Neuronal stem cell (in vitro differentiated cells): ENCODE data around the gene ARAP1.

Source experiments
- DNase-seq: peaks from one replicate; pipeline ENCODE4 v3.0.0-alpha.2; 2013; ENCODE audit warnings: low spot score
- H2AFZ ChIP-seq: one replicate; pipeline ENCODE4 v1.6.1; 2013; ENCODE audit warnings: mild to moderate bottlenecking, low read length, inconsistent platforms
- H2AK5ac ChIP-seq: 2 replicates; pipeline ENCODE4 v1.6.1; 2013; ENCODE audit warnings: low read depth, mild to moderate bottlenecking, inconsistent platforms, low read length, moderate library complexity, mixed read lengths
- H2BK120ac ChIP-seq: 2 replicates; pipeline ENCODE4 v1.6.1; 2013; ENCODE audit warnings: low read depth, mild to moderate bottlenecking, inconsistent platforms, low read length, moderate library complexity, mixed read lengths
- H2BK12ac ChIP-seq: one replicate; pipeline ENCODE4 v1.6.1; 2013; ENCODE audit warnings: low read length, inconsistent platforms
- H2BK15ac ChIP-seq: 2 replicates; pipeline ENCODE4 v1.6.1; 2013; ENCODE audit warnings: mild to moderate bottlenecking, low read length, inconsistent platforms, mixed read lengths
- H2BK5ac ChIP-seq: one replicate; pipeline ENCODE4 v1.6.1; 2013; ENCODE audit warnings: inconsistent platforms, mild to moderate bottlenecking, low read length, moderate library complexity
- H3K14ac ChIP-seq: one replicate; pipeline ENCODE4 v1.6.1; 2013; ENCODE audit warnings: low read length, inconsistent platforms
- H3K18ac ChIP-seq: 2 replicates; pipeline ENCODE4 v1.6.1; 2013; ENCODE audit warnings: low read length, inconsistent platforms
- H3K23ac ChIP-seq: 2 replicates; pipeline ENCODE4 v1.6.1; 2013; ENCODE audit warnings: low read depth, mild to moderate bottlenecking, mixed read lengths, low read length, inconsistent platforms; ENCODE audit not compliant: poor library complexity
- H3K27ac ChIP-seq: replicated peaks from 3 replicates; pipeline ENCODE4 v1.5.1; 2013; ENCODE audit warnings: low read length, inconsistent platforms
- H3K27me3 ChIP-seq, 3 experiments: 2 replicates each; pipeline ENCODE4 v1.6.1; 2013; ENCODE audit warnings: low read length in 3 of 3, mild to moderate bottlenecking in 2 of 3, inconsistent platforms in 1 of 3, low read depth in 1 of 3, mixed read lengths in 1 of 3, moderate library complexity in 1 of 3; ENCODE audit not compliant: control insufficient read depth in 3 of 3, insufficient read depth in 3 of 3
- H3K36me3 ChIP-seq, 2 donors: replicated peaks in 1 of 2; 2 replicates each; pipeline ENCODE4 v1.6.1; 2013; ENCODE audit warnings: low read length in 2 of 2; ENCODE audit not compliant: control insufficient read depth in 2 of 2, insufficient read depth in 2 of 2
- H3K4ac ChIP-seq: 2 replicates; pipeline ENCODE4 v1.6.1; 2013; ENCODE audit warnings: inconsistent platforms, mild to moderate bottlenecking, low read length, moderate library complexity
- H3K4me1 ChIP-seq, 2 donors: 1 replicate in 1 of 2; 2 replicates in 1 of 2; pipeline ENCODE4 v1.6.1; 2013; ENCODE audit warnings: low read length in 2 of 2, low read depth in 1 of 2; ENCODE audit not compliant: control insufficient read depth in 2 of 2, insufficient read depth in 1 of 2
- H3K4me2 ChIP-seq: one replicate; pipeline ENCODE4 v1.6.1; 2013; ENCODE audit warnings: mild to moderate bottlenecking, low read length, inconsistent platforms; ENCODE audit not compliant: insufficient read depth, poor library complexity, severe bottlenecking
- H3K4me3 ChIP-seq, 2 donors: 2 replicates each; pipeline ENCODE4 v1.5.1; 2013; ENCODE audit warnings: low read length in 2 of 2, mild to moderate bottlenecking in 2 of 2, inconsistent platforms in 1 of 2, moderate library complexity in 1 of 2
- H3K79me1 ChIP-seq: one replicate; pipeline ENCODE4 v1.6.1; 2013; ENCODE audit warnings: low read depth, mild to moderate bottlenecking, inconsistent platforms, low read length, moderate library complexity
- H3K9ac ChIP-seq: one replicate; pipeline ENCODE4 v1.6.1; 2013; ENCODE audit warnings: mild to moderate bottlenecking, low read depth, low read length, inconsistent platforms; ENCODE audit not compliant: poor library complexity
- H3K9me3 ChIP-seq, 2 donors: replicated peaks in 1 of 2; 2 replicates each; pipeline versions ENCODE3 to v1.6.1; 2013; ENCODE audit warnings: low read length in 2 of 2, mild to moderate bottlenecking in 2 of 2, inconsistent platforms in 1 of 2, low read depth in 1 of 2, mixed read lengths in 1 of 2, moderate library complexity in 1 of 2; ENCODE audit not compliant: control insufficient read depth in 2 of 2, insufficient read depth in 1 of 2
- H4K8ac ChIP-seq: one replicate; pipeline ENCODE4 v1.6.1; 2013; ENCODE audit warnings: low read depth, mild to moderate bottlenecking, inconsistent platforms, low read length, moderate library complexity
- H4K91ac ChIP-seq: one replicate; pipeline ENCODE4 v1.6.1; 2013; ENCODE audit warnings: low read length, low read depth, mild to moderate bottlenecking, inconsistent platforms; ENCODE audit not compliant: poor library complexity
- WGBS, 2 donors: extraction: QIAGEN DNeasy Blood & Tissue Kit; methylation state at CpG; one replicate each; pipeline ENCODE4 v1.1.7; 2013; ENCODE audit warnings: missing lambda C conversion rate in 2 of 2, mixed read lengths in 1 of 2; ENCODE audit not compliant: insufficient read length in 2 of 2, insufficient replicate concordance in 1 of 2; ENCODE audit errors: extremely low coverage in 2 of 2; 5-methylcytosine and 5-hydroxymethylcytosine counted together

The ARAP1 gene

GRCh38 chr11:72754149-72754543 is 1.9 kb upstream of the ARAP1 start:
- H2AK5ac ChIP-seq, result no peak overlapping the region
- peaks cover 0 to 5% (median 0%) of the 10 kb centered on the region in 3 experiments for H3K27me3 ChIP-seq
- no peak overlapping the region for H2BK15ac ChIP-seq
- no peak overlapping the region for H3K14ac ChIP-seq
- no peak overlapping the region for H3K4me2 ChIP-seq
- H2AFZ ChIP-seq, result no peak overlapping the region
- H3K4me3 ChIP-seq, result no peak overlapping the region
- no peak overlapping the region for H3K9ac ChIP-seq
- no peak overlapping the region for H3K23ac ChIP-seq
- peaks cover 3% of the 10 kb centered on the region for H3K79me1 ChIP-seq
- no peak for DNase-seq
- no peaks in the 10 kb centered on the region for H3K9me3 ChIP-seq
- no peak overlapping the region for H3K4ac ChIP-seq
- no peak overlapping the region for H2BK120ac ChIP-seq
- no peak overlapping the region for H2BK5ac ChIP-seq
- no peaks in the 10 kb centered on the region for H3K36me3 ChIP-seq
- H3K27ac ChIP-seq, result no peak overlapping the region
- H3K18ac ChIP-seq, result no peak overlapping the region
- no CpG with 5 or more reads among the region's 8 CpGs for WGBS, 2 donors
- peaks cover 2 to 17% of the 10 kb centered on the region in 2 donors for H3K4me1 ChIP-seq
- no peak overlapping the region for H4K91ac ChIP-seq
- H4K8ac ChIP-seq, result no peak overlapping the region
- no peak overlapping the region for H2BK12ac ChIP-seq

GRCh38 chr11:72753341-72754148 is 1.3 kb upstream of the ARAP1 start:
- H3K18ac ChIP-seq, result no peak overlapping the region
- H3K23ac ChIP-seq, result no peak overlapping the region
- no peak overlapping the region for H4K91ac ChIP-seq
- no peak for DNase-seq
- no peak overlapping the region for H3K4ac ChIP-seq
- H3K27me3 ChIP-seq, result peaks cover 0 to 5% (median 0%) of the 10 kb centered on the region in 3 experiments
- no peak overlapping the region for H2BK15ac ChIP-seq
- peaks cover 3% of the 10 kb centered on the region for H3K79me1 ChIP-seq
- H3K4me3 ChIP-seq, result no peak overlapping the region
- H2AFZ ChIP-seq, result no peak overlapping the region
- peaks cover 2 to 15% of the 10 kb centered on the region in 2 donors for H3K4me1 ChIP-seq
- H3K4me2 ChIP-seq, result no peak overlapping the region
- H3K9me3 ChIP-seq, result no peaks in the 10 kb centered on the region
- no peak overlapping the region for H3K14ac ChIP-seq
- H3K27ac ChIP-seq, result no peak overlapping the region
- no peak overlapping the region for H2BK5ac ChIP-seq
- no peak overlapping the region for H2BK12ac ChIP-seq
- no CpG with 5 or more reads among the region's 9 CpGs for WGBS, 2 donors
- no peaks in the 10 kb centered on the region for H3K36me3 ChIP-seq
- H2BK120ac ChIP-seq, result no peak overlapping the region
- H4K8ac ChIP-seq, result no peak overlapping the region
- H2AK5ac ChIP-seq, result no peak overlapping the region
- H3K9ac ChIP-seq, result no peak overlapping the region

GRCh38 chr11:72751116-72752087 is 806 bp downstream of the ARAP1 start:
- peak overlapping the region; percentile 70 for H3K9ac ChIP-seq
- H4K8ac ChIP-seq, result no peak overlapping the region
- peak overlapping the region; percentile 83 for H2BK5ac ChIP-seq
- H3K27me3 ChIP-seq, result peaks cover 0 to 5% (median 0%) of the 10 kb centered on the region in 3 experiments
- H3K23ac ChIP-seq, result peak overlapping the region; percentile 50
- H2AFZ ChIP-seq, result peak overlapping the region; percentile 84
- no peaks in the 10 kb centered on the region for H3K9me3 ChIP-seq
- H4K91ac ChIP-seq, result no peak overlapping the region
- peak overlapping the region; percentile 90 for H3K4me2 ChIP-seq
- peaks cover 3% of the 10 kb centered on the region for H3K79me1 ChIP-seq
- no peak overlapping the region for H3K4ac ChIP-seq
- H3K4me3 ChIP-seq, result peak overlapping the region; percentile 53 to 89
- peak overlapping the region; percentile 82 for H2AK5ac ChIP-seq
- peak overlapping the region; percentile 93 for H3K18ac ChIP-seq
- no peak overlapping the region for H2BK120ac ChIP-seq
- H2BK12ac ChIP-seq, result no peak overlapping the region
- peak overlapping the region; percentile 84 for H2BK15ac ChIP-seq
- no peaks in the 10 kb centered on the region for H3K36me3 ChIP-seq
- peaks cover 2 to 15% of the 10 kb centered on the region in 2 donors for H3K4me1 ChIP-seq
- WGBS, 2 donors, result no CpG with 5 or more reads among the region's 19 CpGs
- no peak for DNase-seq
- H3K14ac ChIP-seq, result no peak overlapping the region
- H3K27ac ChIP-seq, result no peak overlapping the region
